HEK293 (cell line): ENCODE measurements around the gene ATP6V0E2.

Experiments
- CTCF ChIA-PET: fragments of 350-600 bp; formaldehyde crosslinking; extraction: SDS; loops from one replicate; lab custom pipeline; 2021; ENCODE audit warnings: antibody characterized with exemption; lab: Yijun Ruan, JAX
- POLR2A ChIA-PET: fragments of 300-600 bp; formaldehyde crosslinking; extraction: SDS; loops from one replicate; lab custom pipeline; 2020; ENCODE audit warnings: antibody characterized with exemption, inconsistent platforms; lab: Yijun Ruan, JAX
- H3K27ac ChIP-seq: fragments of 200-500 bp; sonication (Bioruptor generic); 2 replicates; pipeline ENCODE4 v1.5.1; 2014; ENCODE audit warnings: low read depth, low read length, control low read depth, inconsistent platforms; ENCODE audit errors: extremely low read depth
- H3K36me3 ChIP-seq, 2 experiments: fragments of 200-500 bp in 1 of 2; sonication (Bioruptor generic) in 1 of 2; 1 replicate in 1 of 2; 2 replicates in 1 of 2; pipeline ENCODE4 v1.5.1; 2014 to 2017; ENCODE audit warnings: inconsistent platforms in 2 of 2, low read length in 2 of 2; ENCODE audit not compliant: control insufficient read depth in 2 of 2, insufficient read depth in 1 of 2
- H3K4me1 ChIP-seq: fragments of 200-500 bp; sonication (Bioruptor generic); 2 replicates; pipeline ENCODE4 v1.5.1; 2014; ENCODE audit warnings: mild to moderate bottlenecking, low read length, inconsistent platforms; ENCODE audit not compliant: control insufficient read depth, insufficient read depth
- H3K4me3 ChIP-seq: 2 replicates; pipeline ENCODE4 v1.5.1; 2011; ENCODE audit warnings: low read depth, mild to moderate bottlenecking, control low read depth, low read length, moderate library complexity
- H3K9me3 ChIP-seq: fragments of 200-500 bp; sonication (Bioruptor generic); 2 replicates; pipeline ENCODE4 v1.5.1; 2014; ENCODE audit warnings: low read depth, low read length, inconsistent platforms; ENCODE audit not compliant: control insufficient read depth, insufficient read depth
- FEZF1 ChIP-seq: fragments of 450-650 bp; formaldehyde crosslinking; IDR thresholded peaks from 2 replicates; pipeline ENCODE4 v1.5.1; 2016; ENCODE audit warnings: missing biosample characterization, missing genetic modification characterization
- MEIS1 ChIP-seq: sonication (generic); formaldehyde crosslinking; IDR thresholded peaks from 2 replicates; pipeline ENCODE4 v1.8.1; 2022; ENCODE audit warnings: missing genetic modification reagents, mild to moderate bottlenecking, borderline replicate concordance
- PBX3 ChIP-seq: sonication (generic); formaldehyde crosslinking; IDR thresholded peaks from 2 replicates; pipeline ENCODE4 v1.8.1; 2022; ENCODE audit warnings: mild to moderate bottlenecking, moderate library complexity, missing genetic modification reagents
- PRDM4 ChIP-seq: fragments of 450-650 bp; formaldehyde crosslinking; IDR thresholded peaks from 2 replicates; pipeline ENCODE4 v1.5.1; 2017; ENCODE audit warnings: missing biosample characterization, missing genetic modification characterization
- SCRT1 ChIP-seq: fragments of 450-650 bp; formaldehyde crosslinking; IDR thresholded peaks from 2 replicates; pipeline ENCODE4 v1.5.1; 2016; ENCODE audit warnings: missing biosample characterization, missing genetic modification characterization, borderline replicate concordance
- SCRT2 ChIP-seq: fragments of 450-650 bp; formaldehyde crosslinking; IDR thresholded peaks from 2 replicates; pipeline ENCODE4 v1.5.1; 2016; ENCODE audit warnings: missing biosample characterization, missing genetic modification characterization
- TRIM28 ChIP-seq: IDR thresholded peaks from 2 replicates; pipeline ENCODE4 v1.6.1; 2011; ENCODE audit warnings: low read length, control low read depth, borderline replicate concordance
- ZBTB10 ChIP-seq: fragments of 450-650 bp; formaldehyde crosslinking; IDR thresholded peaks from 2 replicates; pipeline ENCODE4 v1.5.1; 2016; ENCODE audit warnings: missing biosample characterization, missing genetic modification characterization
- ZBTB17 ChIP-seq: fragments of 450-650 bp; formaldehyde crosslinking; IDR thresholded peaks from 2 replicates; pipeline ENCODE4 v1.5.1; 2016; ENCODE audit warnings: missing biosample characterization, missing genetic modification characterization
- ZBTB8A ChIP-seq: fragments of 450-650 bp; formaldehyde crosslinking; IDR thresholded peaks from 2 replicates; pipeline ENCODE4 v1.5.1; 2016; ENCODE audit warnings: missing biosample characterization, missing genetic modification characterization
- ZFHX2 ChIP-seq: fragments of 450-650 bp; formaldehyde crosslinking; conservative IDR thresholded peaks from 2 replicates; pipeline ENCODE4 v1.5.1; 2016; ENCODE audit warnings: missing biosample characterization, missing genetic modification characterization
- ZNF10 ChIP-seq: fragments of 450-650 bp; formaldehyde crosslinking; IDR thresholded peaks from 2 replicates; pipeline ENCODE4 v1.5.1; 2017; ENCODE audit warnings: missing biosample characterization, missing genetic modification characterization
- ZNF391 ChIP-seq: fragments of 450-650 bp; formaldehyde crosslinking; IDR thresholded peaks from 2 replicates; pipeline ENCODE4 v1.5.1; 2016; ENCODE audit warnings: low read depth, missing biosample characterization, missing genetic modification characterization, borderline replicate concordance
- ZNF518A ChIP-seq: fragments of 450-650 bp; formaldehyde crosslinking; conservative IDR thresholded peaks from 2 replicates; pipeline ENCODE4 v1.5.1; 2016; ENCODE audit warnings: low read depth, missing biosample characterization, missing genetic modification characterization
- ZNF521 ChIP-seq: fragments of 450-650 bp; formaldehyde crosslinking; IDR thresholded peaks from 2 replicates; pipeline ENCODE4 v1.5.1; 2017; ENCODE audit warnings: missing biosample characterization, mild to moderate bottlenecking, missing genetic modification characterization
- ZNF555 ChIP-seq: fragments of 450-650 bp; formaldehyde crosslinking; conservative IDR thresholded peaks from 2 replicates; pipeline ENCODE4 v1.5.1; 2017; ENCODE audit warnings: missing biosample characterization, mild to moderate bottlenecking, missing genetic modification characterization, inconsistent platforms
- ZNF624 ChIP-seq: fragments of 450-650 bp; formaldehyde crosslinking; IDR thresholded peaks from 2 replicates; pipeline ENCODE4 v1.5.1; 2017; ENCODE audit warnings: missing biosample characterization, missing genetic modification characterization
- ZNF76 ChIP-seq: fragments of 450-650 bp; formaldehyde crosslinking; IDR thresholded peaks from 2 replicates; pipeline ENCODE4; 2016; ENCODE audit warnings: low read depth, missing biosample characterization, missing genetic modification characterization, borderline replicate concordance
- ZXDB ChIP-seq: fragments of 450-650 bp; formaldehyde crosslinking; IDR thresholded peaks from 2 replicates; pipeline ENCODE4 v1.5.1; 2016; ENCODE audit warnings: missing biosample characterization, missing genetic modification characterization

ATP6V0E2 gene

GRCh38 chr7:149843566-149843965 is 30.2 kb upstream of the ATP6V0E2 start:
- H3K4me1 ChIP-seq, result no peaks in the 10 kb centered on the region
- TF ChIP-seq FEZF1 (tag by site-specific recombination) (no peak), ZNF555 (no peak), ZNF624 (no peak), SCRT2 (tag by site-specific recombination) (no peak), TRIM28 (no peak), PBX3 (CRISPR knock-in tag) (no peak), ZXDB (no peak), SCRT1 (no peak), ZNF391 (no peak), ZBTB8A (tag by site-specific recombination) (no peak), ZNF521 (no peak), ZBTB10 (no peak), MEIS1 (CRISPR knock-in tag) (no peak), ZNF518A (tag by site-specific recombination) (no peak), ZNF76 (tag by site-specific recombination) (no peak), ZBTB17 (tag by site-specific recombination) (no peak), PRDM4 (tag by site-specific recombination) (no peak), ZNF10 (tag by site-specific recombination) (no peak), ZFHX2 (no peak)
- no peak overlapping the region for H3K4me3 ChIP-seq
- CTCF ChIA-PET, result no interaction called here
- no peaks in the 10 kb centered on the region for H3K9me3 ChIP-seq
- POLR2A ChIA-PET, result no interaction called here
- H3K27ac ChIP-seq, result no peak overlapping the region
- no peaks in the 10 kb centered on the region for H3K36me3 ChIP-seq
